GM19239 (cell line): Measurements from ENCODE around the gene SFTPB.

Source experiments
- DNase-seq: peaks from one replicate; pipeline ENCODE4 v3.0.0; 2011; ENCODE audit warnings: low spot score; ENCODE audit not compliant: insufficient read length
- FAIRE-seq: peaks from 2 replicates; lab custom pipeline; 2011; peaks lifted over from hg19 to GRCh38; lab: Jason Lieb, UNC

Gene SFTPB

GRCh38 chr2:85703329-85703728, 35.3 kb upstream of the SFTPB start:
- FAIRE-seq (no peak), DNase-seq (no peak)

- FAIRE-seq (no peak), DNase-seq (no peak)
Observed at GRCh38 chr2:85702800-85703199, 34.8 kb upstream of the SFTPB start.

- FAIRE-seq = no peak
- no peak for DNase-seq
Observed at GRCh38 chr2:85702172-85702571, 34.2 kb upstream of the SFTPB start.

DNA sequence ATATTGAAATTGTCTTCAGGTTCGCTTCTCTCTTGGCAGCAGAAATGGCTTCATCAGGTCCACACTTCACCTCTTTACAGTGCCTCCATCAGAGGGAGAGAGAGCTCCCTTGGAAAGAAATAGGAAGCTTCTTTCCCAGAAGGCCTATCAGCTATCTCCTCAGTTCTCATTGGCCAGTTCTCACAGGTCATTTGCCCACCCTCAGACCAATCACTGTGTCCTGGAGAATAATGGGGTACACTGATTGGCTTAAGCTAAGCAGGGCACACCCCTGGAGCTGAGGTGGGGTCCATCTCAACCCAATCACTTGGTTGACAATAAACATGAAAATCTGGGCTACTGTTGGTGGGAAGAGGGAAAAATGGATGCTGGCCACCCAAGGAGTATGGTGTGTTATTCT, 31.3 kb upstream of the SFTPB start:
- DNase-seq (no peak), FAIRE-seq (no peak)

GRCh38 chr2:85698880-85699254, 30.9 kb upstream of the SFTPB start:
- FAIRE-seq = no peak
- no peak for DNase-seq

- no peak for FAIRE-seq
- no peak for DNase-seq
Observed at GRCh38 chr2:85698184-85698879, 30.3 kb upstream of the SFTPB start.

- DNase-seq = no peak
- no peak for FAIRE-seq
Observed at GRCh38 chr2:85697716-85698115, 29.7 kb upstream of the SFTPB start.

GRCh38 chr2:85697096-85697495, 29.1 kb upstream of the SFTPB start:
- DNase-seq (no peak), FAIRE-seq (no peak)

DNA sequence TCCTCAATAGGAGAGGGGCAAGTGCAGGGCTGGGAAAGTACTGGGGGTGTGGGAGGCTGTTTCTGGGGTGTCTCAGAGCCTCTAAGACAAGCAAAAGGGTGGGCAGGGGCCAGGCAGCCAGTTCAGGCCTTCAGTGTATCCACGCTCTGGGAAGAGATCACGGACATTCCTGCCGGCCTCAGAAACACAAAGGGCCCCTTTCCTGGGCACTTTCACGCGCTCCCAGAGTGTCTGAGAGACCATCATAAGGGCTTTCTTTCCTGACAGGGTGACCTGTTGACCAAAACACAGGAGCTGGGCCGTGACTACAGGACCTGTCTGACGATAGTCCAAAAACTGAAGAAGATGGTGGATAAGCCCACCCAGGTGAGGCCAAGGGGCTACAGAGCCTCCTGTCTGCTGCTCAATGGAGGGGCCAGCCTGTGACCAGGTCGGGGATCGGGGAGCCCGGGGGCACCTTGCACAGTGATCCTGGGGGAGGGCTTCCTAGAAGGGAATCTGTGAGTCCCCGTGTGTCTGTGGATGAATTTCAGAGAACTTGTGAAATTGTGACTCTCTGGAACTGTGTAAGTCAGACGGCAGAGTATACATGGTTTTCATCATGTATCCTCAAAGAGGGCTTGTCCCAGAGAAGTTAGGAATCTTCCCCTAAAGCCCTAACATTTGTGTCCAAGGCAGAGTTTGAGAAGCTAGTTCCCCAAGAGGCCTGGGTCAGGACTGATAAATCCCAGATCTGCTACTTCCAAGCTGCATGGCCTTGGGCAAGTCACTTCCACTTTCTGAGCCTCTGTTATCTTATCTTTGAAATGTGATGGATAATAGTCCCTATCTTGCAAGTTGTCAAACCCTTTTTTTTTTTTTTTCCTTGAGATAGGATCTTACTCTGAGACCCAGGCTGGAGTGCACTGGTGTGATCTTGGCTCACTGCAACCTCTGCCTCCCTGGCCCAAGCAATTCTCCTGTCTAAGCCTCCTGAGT, 28.0 kb upstream of the SFTPB start:
- FAIRE-seq (no peak), DNase-seq (no peak)

- no peak for DNase-seq
- FAIRE-seq = no peak
Observed at GRCh38 chr2:85695121-85695520, 27.1 kb upstream of the SFTPB start.

- no peak for DNase-seq
Observed at GRCh38 chr2:85694052-85695025, 26.3 kb upstream of the SFTPB start, which contains the start of gene GNLY. Gene GNLY (plus strand): TSS chr2:85694358. CDS start chr2:85694419, 61 bp downstream.

DNA sequence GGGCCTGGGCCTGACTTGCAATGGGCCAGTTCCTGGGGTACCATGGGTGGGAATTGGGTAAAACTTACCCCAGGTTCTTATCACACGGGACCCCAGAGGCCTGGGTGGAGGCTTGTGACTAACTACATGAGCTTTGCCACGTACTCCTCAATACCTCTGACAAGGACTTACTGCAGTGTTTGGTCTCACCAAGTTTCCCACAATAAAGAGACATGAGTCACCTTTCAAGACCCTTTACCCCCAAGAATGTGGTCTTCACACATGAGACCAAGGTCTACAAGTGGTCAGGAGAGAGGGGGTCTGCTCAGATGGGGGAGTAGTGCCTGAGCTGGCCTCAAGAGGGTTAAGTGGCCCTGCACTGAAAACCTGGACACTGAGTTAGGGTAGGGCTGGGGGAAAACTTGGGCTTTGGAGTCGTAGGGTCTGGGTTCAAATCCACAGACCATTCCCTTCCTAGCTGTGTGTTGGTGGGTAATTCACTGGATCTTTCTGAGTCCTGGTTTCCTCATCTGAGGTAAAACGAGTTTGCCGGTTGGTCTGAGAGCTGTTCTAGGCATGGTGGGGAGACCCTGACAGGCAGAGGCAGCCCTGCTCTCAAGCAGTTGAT, 24.1 kb upstream of the SFTPB start:
- FAIRE-seq = no peak
- DNase-seq = no peak

More at GRCh38 chr2:85694052-85695025, 26.3 kb upstream of the SFTPB start, which contains the start of gene GNLY:
- no peak for FAIRE-seq

DNA sequence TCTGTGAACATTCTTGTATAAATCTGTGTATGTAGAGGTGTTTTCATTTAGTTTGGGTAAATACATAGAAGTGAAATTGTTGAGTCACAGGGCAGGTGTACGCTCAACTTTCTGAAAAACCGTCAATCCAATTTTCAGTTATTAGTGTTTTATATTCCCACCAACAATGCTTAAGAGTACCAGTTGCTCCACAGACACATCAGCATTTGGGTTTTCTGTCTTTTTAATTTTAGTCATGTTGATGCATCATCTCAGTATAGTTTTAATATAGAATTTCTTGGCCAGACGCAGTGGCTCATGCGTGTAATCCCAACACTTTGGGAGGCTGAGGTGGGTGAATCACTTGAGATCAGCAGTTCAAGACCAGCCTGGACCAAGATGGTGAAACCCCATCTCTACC, 22.9 kb upstream of the SFTPB start:
- FAIRE-seq = no peak

GRCh38 chr2:85684806-85685205, 16.8 kb upstream of the SFTPB start:
- no peak for DNase-seq

More for the DNA sequence above, 22.9 kb upstream of the SFTPB start:
- DNase-seq = no peak

GRCh38 chr2:85684380-85684779, 16.4 kb upstream of the SFTPB start:
- no peak for DNase-seq
- FAIRE-seq = no peak

More at GRCh38 chr2:85684806-85685205, 16.8 kb upstream of the SFTPB start:
- no peak for FAIRE-seq

- DNase-seq = no peak
- FAIRE-seq = no peak
Observed at GRCh38 chr2:85682378-85682777, 14.4 kb upstream of the SFTPB start.

- DNase-seq (no peak), FAIRE-seq (no peak)
Observed at GRCh38 chr2:85681776-85682175, 13.8 kb upstream of the SFTPB start.

GRCh38 chr2:85681372-85681763, 13.4 kb upstream of the SFTPB start:
- FAIRE-seq (no peak), DNase-seq (no peak)

GRCh38 chr2:85680707-85681371, 12.8 kb upstream of the SFTPB start:
- DNase-seq = no peak
- no peak for FAIRE-seq
